Measurements from ENCODE around the gene FUT2.

The FUT2 gene

DNA sequence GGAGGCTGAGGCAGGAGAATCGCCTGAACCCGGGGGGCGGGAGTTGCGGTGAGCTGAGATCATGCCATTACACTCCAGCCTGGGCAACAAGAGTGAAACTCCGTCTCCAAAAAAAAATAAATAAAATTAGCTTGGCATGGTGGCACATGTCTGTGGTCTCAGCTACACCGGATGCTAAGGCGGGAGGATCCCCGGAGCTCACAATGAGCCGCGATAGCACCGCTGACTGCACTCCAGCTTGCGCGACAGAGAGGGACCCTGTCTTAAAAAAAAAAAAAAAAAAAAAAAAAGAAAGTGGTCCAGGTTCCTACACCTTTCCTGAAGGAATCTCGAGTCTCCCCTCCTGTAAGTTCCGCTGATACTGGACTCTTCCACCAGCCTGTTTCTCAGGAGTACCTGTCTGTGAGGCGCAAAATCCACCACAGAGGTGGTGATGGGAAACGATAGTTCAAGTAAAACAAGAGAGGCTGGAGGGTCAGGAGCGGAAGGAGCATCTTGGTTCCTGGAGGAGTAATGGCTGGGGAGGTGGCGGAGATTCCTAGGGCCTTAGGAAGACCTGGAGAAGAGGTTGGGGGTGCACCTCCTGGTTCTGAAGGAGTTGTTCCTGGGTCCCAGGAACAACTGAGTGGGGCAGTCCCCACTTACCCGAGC, 56.2 kb downstream of the FUT2 start:
- CTCF ChIA-PET: interaction anchor here (1.0 to 1.5 kb wide), 3 partner anchors 44 to 90 kb away, joined by 3 to 4 read pairs (median 3); no protein-coding TSS in a partner anchor
- Histone ChIP-seq H3K36me3 (ENCODE audit: control insufficient read depth in 2 of 2, insufficient read depth in 1 of 2, low read length in 2 of 2) (no peaks in the 10 kb centered on the region), H3K4me3 (ENCODE audit: low read depth, low read length) (peak overlapping the region; percentile 53), H3K4me1 (ENCODE audit: control insufficient read depth, insufficient read depth, low read length) (peaks cover 3% of the 10 kb centered on the region; the same call in 1 of the 2 replicates), H3K27ac (ENCODE audit: extremely low read depth, low read depth, low read length) (no peak overlapping the region; the same call in 1 of the 2 replicates), H3K9me3 (ENCODE audit: control insufficient read depth, insufficient read depth, low read depth, low read length) (no peaks in the 10 kb centered on the region)
- POLR2A ChIA-PET: interaction anchor here (0.6 to 1.2 kb wide), 5 partner anchors 9 to 106 kb away, joined by 4 to 7 read pairs (median 4); partner anchors contain the start of gene CA11
- no peak for TF ChIP-seq ZNF549 (tag by site-specific recombination; IDR thresholded peaks at IDR 0.05)
- no peak for TF ChIP-seq ZNF596 (tag by site-specific recombination; IDR thresholded peaks at IDR 0.05)
- TF ChIP-seq, protein P1, sequence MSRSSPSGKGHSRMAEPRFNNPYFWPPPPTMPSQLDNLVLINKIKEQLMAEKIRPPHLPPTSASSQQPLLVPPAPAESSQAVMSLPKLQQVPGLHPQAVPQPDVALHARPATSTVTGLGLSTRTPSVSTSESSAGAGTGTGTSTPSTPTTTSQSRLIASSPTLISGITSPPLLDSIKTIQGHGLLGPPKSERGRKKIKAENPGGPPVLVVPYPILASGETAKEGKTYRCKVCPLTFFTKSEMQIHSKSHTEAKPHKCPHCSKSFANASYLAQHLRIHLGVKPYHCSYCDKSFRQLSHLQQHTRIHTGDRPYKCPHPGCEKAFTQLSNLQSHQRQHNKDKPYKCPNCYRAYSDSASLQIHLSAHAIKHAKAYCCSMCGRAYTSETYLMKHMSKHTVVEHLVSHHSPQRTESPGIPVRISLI (tag by site-specific recombination; IDR thresholded peaks at IDR 0.05): peak; percentile 68; the same call in 1 of the 2 replicates
- TF ChIP-seq ZBTB7A (tag by site-specific recombination; IDR thresholded peaks at IDR 0.05; ENCODE audit: low read depth): no peak

DNA sequence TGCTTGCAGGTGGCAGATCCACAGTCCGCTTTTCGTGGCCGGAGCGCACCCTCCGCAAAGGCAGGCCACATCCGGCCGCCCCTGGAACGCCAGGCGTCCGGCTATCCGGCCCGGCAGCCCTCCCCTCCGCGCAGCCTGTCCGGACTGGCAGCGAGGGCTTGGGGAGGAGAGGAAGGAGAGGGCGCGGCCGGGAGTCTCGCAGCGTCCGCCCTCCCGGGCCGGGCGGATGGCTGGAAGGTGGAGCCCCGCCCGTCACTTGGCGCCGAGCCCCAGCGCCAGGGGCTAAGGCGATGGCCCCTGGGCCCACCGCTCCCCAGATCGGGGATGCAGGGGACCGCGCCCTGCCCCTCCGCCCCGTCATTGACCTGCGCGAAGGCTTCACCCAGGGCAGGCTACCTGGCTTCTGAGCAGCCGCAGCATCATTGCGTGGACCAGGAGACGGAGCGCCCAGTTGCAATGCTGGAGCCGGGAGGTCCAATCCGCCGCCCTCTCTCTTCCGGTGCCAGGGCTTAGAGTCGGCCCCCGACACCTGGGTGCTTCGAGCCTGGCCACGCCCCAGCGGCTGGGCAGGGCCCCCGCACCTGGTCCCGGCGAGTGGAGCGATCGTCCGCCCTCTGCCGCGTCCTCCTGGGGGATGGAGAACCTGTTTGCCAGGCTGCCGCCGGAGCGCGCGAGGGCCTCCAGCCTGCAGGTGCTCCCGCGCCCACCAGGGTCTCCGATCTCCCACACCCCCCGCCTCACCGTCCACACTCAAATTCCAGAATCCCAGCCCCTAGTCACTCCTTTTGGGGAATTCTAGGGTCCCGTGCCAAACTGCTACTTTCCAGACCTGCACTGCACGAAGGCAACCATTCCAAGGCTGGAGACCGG, 57.0 kb downstream of the FUT2 start, which contains the start of gene FUT1:
TSS of gene FUT1 (minus strand) at position 146 of the 870 bp plus-strand sequence. CDS start 1,360 bp downstream, outside the sequence.
- ChIA-PET CTCF (interaction anchor here (1.0 to 1.4 kb wide), 2 partner anchors 43 to 90 kb away, joined by 3 to 4 read pairs; no protein-coding TSS in a partner anchor), POLR2A (interaction anchor here (1.2 kb wide), 1 partner anchor 107 kb away, joined by 4 read pairs; the partner anchor contains the start of gene CA11)
- H3K27ac ChIP-seq (ENCODE audit: extremely low read depth, low read depth, low read length): no peak within 1 kb of the TSS; the same call in 1 of the 2 replicates
- no peak for TF ChIP-seq ZNF510 (tag by site-specific recombination; IDR thresholded peaks at IDR 0.05; ENCODE audit: insufficient replicate concordance)
- TF ChIP-seq ZNF560 (tag by site-specific recombination; IDR thresholded peaks at IDR 0.05; ENCODE audit: borderline replicate concordance): no peak
- TF ChIP-seq KLF1 (tag by site-specific recombination; IDR thresholded peaks at IDR 0.05): peak; percentile 100
- no peak for TF ChIP-seq HOXD13 (CRISPR knock-in tag; IDR thresholded peaks at IDR 0.05; ENCODE audit: borderline replicate concordance)
- TF ChIP-seq ZNF341 (tag by site-specific recombination; IDR thresholded peaks at IDR 0.05; ENCODE audit: low read depth): peak; percentile 53
- TF ChIP-seq ZNF274 (IDR thresholded peaks at IDR 0.05; ENCODE audit: low read length): no peak
- no peak for TF ChIP-seq ZNF274 (tag by site-specific recombination; IDR thresholded peaks at IDR 0.05; ENCODE audit: borderline replicate concordance)
- TF ChIP-seq ZNF24 (tag by site-specific recombination; IDR thresholded peaks at IDR 0.05): peak; percentile 69; the same call in 1 of the 2 replicates
- peak; percentile 84 for TF ChIP-seq ZEB2 (tag by site-specific recombination; IDR thresholded peaks at IDR 0.05)
- TF ChIP-seq, protein P2, sequence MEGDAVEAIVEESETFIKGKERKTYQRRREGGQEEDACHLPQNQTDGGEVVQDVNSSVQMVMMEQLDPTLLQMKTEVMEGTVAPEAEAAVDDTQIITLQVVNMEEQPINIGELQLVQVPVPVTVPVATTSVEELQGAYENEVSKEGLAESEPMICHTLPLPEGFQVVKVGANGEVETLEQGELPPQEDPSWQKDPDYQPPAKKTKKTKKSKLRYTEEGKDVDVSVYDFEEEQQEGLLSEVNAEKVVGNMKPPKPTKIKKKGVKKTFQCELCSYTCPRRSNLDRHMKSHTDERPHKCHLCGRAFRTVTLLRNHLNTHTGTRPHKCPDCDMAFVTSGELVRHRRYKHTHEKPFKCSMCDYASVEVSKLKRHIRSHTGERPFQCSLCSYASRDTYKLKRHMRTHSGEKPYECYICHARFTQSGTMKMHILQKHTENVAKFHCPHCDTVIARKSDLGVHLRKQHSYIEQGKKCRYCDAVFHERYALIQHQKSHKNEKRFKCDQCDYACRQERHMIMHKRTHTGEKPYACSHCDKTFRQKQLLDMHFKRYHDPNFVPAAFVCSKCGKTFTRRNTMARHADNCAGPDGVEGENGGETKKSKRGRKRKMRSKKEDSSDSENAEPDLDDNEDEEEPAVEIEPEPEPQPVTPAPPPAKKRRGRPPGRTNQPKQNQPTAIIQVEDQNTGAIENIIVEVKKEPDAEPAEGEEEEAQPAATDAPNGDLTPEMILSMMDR (tag by site-specific recombination; IDR thresholded peaks at IDR 0.05): peak; percentile 66
- TF ChIP-seq OVOL3 (tag by site-specific recombination; IDR thresholded peaks at IDR 0.05): no peak
- TF ChIP-seq, protein P3, sequence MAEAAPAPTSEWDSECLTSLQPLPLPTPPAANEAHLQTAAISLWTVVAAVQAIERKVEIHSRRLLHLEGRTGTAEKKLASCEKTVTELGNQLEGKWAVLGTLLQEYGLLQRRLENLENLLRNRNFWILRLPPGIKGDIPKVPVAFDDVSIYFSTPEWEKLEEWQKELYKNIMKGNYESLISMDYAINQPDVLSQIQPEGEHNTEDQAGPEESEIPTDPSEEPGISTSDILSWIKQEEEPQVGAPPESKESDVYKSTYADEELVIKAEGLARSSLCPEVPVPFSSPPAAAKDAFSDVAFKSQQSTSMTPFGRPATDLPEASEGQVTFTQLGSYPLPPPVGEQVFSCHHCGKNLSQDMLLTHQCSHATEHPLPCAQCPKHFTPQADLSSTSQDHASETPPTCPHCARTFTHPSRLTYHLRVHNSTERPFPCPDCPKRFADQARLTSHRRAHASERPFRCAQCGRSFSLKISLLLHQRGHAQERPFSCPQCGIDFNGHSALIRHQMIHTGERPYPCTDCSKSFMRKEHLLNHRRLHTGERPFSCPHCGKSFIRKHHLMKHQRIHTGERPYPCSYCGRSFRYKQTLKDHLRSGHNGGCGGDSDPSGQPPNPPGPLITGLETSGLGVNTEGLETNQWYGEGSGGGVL (tag by site-specific recombination; IDR thresholded peaks at IDR 0.05): peak; percentile 41; the same call in 1 of the 2 replicates
- TF ChIP-seq, protein P4, sequence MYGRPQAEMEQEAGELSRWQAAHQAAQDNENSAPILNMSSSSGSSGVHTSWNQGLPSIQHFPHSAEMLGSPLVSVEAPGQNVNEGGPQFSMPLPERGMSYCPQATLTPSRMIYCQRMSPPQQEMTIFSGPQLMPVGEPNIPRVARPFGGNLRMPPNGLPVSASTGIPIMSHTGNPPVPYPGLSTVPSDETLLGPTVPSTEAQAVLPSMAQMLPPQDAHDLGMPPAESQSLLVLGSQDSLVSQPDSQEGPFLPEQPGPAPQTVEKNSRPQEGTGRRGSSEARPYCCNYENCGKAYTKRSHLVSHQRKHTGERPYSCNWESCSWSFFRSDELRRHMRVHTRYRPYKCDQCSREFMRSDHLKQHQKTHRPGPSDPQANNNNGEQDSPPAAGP (tag by site-specific recombination; IDR thresholded peaks at IDR 0.05): peak; percentile 92
- TF ChIP-seq, protein P5, sequence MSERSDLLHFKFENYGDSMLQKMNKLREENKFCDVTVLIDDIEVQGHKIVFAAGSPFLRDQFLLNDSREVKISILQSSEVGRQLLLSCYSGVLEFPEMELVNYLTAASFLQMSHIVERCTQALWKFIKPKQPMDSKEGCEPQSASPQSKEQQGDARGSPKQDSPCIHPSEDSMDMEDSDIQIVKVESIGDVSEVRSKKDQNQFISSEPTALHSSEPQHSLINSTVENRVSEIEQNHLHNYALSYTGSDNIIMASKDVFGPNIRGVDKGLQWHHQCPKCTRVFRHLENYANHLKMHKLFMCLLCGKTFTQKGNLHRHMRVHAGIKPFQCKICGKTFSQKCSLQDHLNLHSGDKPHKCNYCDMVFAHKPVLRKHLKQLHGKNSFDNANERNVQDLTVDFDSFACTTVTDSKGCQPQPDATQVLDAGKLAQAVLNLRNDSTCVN (tag by site-specific recombination; optimal IDR thresholded peaks at IDR 0.05): peak; percentile 48
- TF ChIP-seq ZNF311 (tag by site-specific recombination; IDR thresholded peaks at IDR 0.05; ENCODE audit: borderline replicate concordance): no peak
- 0 out of 2 replicates have a peak, but pooled peaks have one; percentile 45 for TF ChIP-seq ZNF785 (tag by site-specific recombination; IDR thresholded peaks at IDR 0.05)
- TF ChIP-seq ZNF10 (tag by site-specific recombination; IDR thresholded peaks at IDR 0.05): peak; percentile 77
- TF ChIP-seq, protein P6, sequence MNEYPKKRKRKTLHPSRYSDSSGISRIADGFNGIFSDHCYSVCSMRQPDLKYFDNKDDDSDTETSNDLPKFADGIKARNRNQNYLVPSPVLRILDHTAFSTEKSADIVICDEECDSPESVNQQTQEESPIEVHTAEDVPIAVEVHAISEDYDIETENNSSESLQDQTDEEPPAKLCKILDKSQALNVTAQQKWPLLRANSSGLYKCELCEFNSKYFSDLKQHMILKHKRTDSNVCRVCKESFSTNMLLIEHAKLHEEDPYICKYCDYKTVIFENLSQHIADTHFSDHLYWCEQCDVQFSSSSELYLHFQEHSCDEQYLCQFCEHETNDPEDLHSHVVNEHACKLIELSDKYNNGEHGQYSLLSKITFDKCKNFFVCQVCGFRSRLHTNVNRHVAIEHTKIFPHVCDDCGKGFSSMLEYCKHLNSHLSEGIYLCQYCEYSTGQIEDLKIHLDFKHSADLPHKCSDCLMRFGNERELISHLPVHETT (tag by site-specific recombination; IDR thresholded peaks at IDR 0.05): 0 out of 2 replicates have a peak, but pooled peaks have one; percentile 50
- peak; percentile 87 for TF ChIP-seq ZNF324 (tag by site-specific recombination; IDR thresholded peaks at IDR 0.05)

More for the DNA sequence above, 57.0 kb downstream of the FUT2 start, which contains the start of gene FUT1:
- peaks cover 3% of the 10 kb centered on the region; the same call in 1 of the 2 replicates for H3K4me1 ChIP-seq (ENCODE audit: control insufficient read depth, insufficient read depth, low read length)
- no peaks in the 10 kb centered on the region for H3K36me3 ChIP-seq (ENCODE audit: control insufficient read depth in 2 of 2, insufficient read depth in 1 of 2, low read length in 2 of 2)
- H3K4me3 ChIP-seq (ENCODE audit: low read depth, low read length): peak within 1 kb of the TSS; percentile 53
- no peaks in the 10 kb centered on the region for H3K9me3 ChIP-seq (ENCODE audit: control insufficient read depth, insufficient read depth, low read depth, low read length)

Data from HEK293 (cell line).